Keratinocyte (primary cell): ENCODE data around the gene TRAF1. TPM values are rescaled to one million over a fixed set of nuclear protein-coding genes. Genes with fewer than 3 reads are reported as not detected.

Experiments used
- DNase-seq: peaks from one replicate; pipeline ENCODE4 v3.0.0-alpha.2; 2011; ENCODE audit warnings: low read depth, missing footprints, low spot score
- FAIRE-seq: peaks from 2 replicates; lab custom pipeline; 2011; peaks lifted over from hg19 to GRCh38; lab: Jason Lieb, UNC
- H2AFZ ChIP-seq: 2 replicates; pipeline ENCODE4 v1.6.0; 2012; ENCODE audit warnings: low read length, control low read depth, inconsistent platforms; ENCODE audit not compliant: control insufficient read depth
- H3K27ac ChIP-seq: 2 replicates; pipeline ENCODE4 v1.5.1; 2011; ENCODE audit warnings: low read length; ENCODE audit not compliant: control insufficient read depth, insufficient read depth
- H3K27me3 ChIP-seq: 3 replicates; pipeline ENCODE4 v1.6.0; 2011; ENCODE audit warnings: low read length; ENCODE audit not compliant: control insufficient read depth, insufficient read depth; ENCODE audit errors: extremely low read depth
- H3K36me3 ChIP-seq, 2 experiments: 2 replicates in 1 of 2; 3 replicates in 1 of 2; pipeline ENCODE4 v1.5.1; 2011; ENCODE audit warnings: low read length in 2 of 2, mild to moderate bottlenecking in 1 of 2; ENCODE audit not compliant: control insufficient read depth in 2 of 2, insufficient read depth in 2 of 2; ENCODE audit errors: extremely low read depth in 1 of 2
- H3K4me1 ChIP-seq: 3 replicates; pipeline ENCODE4 v1.5.1; 2011; ENCODE audit warnings: low read length; ENCODE audit not compliant: control insufficient read depth, insufficient read depth; ENCODE audit errors: extremely low read depth
- H3K4me2 ChIP-seq: 3 replicates; pipeline ENCODE4 v1.6.0; 2011; ENCODE audit warnings: low read depth, low read length; ENCODE audit not compliant: control insufficient read depth, insufficient read depth; ENCODE audit errors: extremely low read depth
- H3K4me3 ChIP-seq, 3 experiments: fragments of 200-600 bp in 1 of 3; sonication (generic) in 1 of 3; 2 replicates in 2 of 3; 3 replicates in 1 of 3; pipeline ENCODE4 v1.5.1; 2011 to 2016; ENCODE audit warnings: low read length in 3 of 3, mild to moderate bottlenecking in 3 of 3, control low read depth in 2 of 3, inconsistent platforms in 1 of 3, low read depth in 1 of 3, mixed read lengths in 1 of 3, mixed run types in 1 of 3, moderate library complexity in 1 of 3; ENCODE audit not compliant: control insufficient read depth in 2 of 3, insufficient read depth in 2 of 3; ENCODE audit errors: extremely low read depth in 1 of 3
- H3K79me2 ChIP-seq: 2 replicates; pipeline ENCODE4 v1.6.0; 2012; ENCODE audit warnings: low read length; ENCODE audit not compliant: control insufficient read depth, insufficient read depth
- H3K9ac ChIP-seq: 3 replicates; pipeline ENCODE4 v1.6.0; 2011; ENCODE audit warnings: low read length; ENCODE audit not compliant: control insufficient read depth, insufficient read depth; ENCODE audit errors: extremely low read depth
- H3K9me1 ChIP-seq: 3 replicates; pipeline ENCODE4 v1.6.0; 2011; ENCODE audit warnings: low read length; ENCODE audit not compliant: control insufficient read depth, insufficient read depth; ENCODE audit errors: extremely low read depth
- H3K9me3 ChIP-seq: 2 replicates; pipeline ENCODE4 v1.5.1; 2012; ENCODE audit warnings: low read depth, low read length; ENCODE audit not compliant: control insufficient read depth
- H4K20me1 ChIP-seq: 3 replicates; pipeline ENCODE4 v1.6.0; 2011; ENCODE audit warnings: low read length; ENCODE audit not compliant: control insufficient read depth, insufficient read depth; ENCODE audit errors: extremely low read depth
- EZH2 ChIP-seq: IDR thresholded peaks from one replicate; pipeline ENCODE4 v1.6.1; 2012; ENCODE audit warnings: inconsistent platforms, mild to moderate bottlenecking, low read length, moderate library complexity
- dilution Hi-C: fragments of 300-500 bp; cut with MboI; formaldehyde crosslinking; loops from one replicate; pipeline ENCODE4 v1.7.0; 2020; ENCODE audit warnings: low sequenced_read_pairs; ENCODE audit not compliant: extremely low pct_ligation_motif_present
- polyA plus RNA-seq, 5 experiments: library from polyadenylated mRNA; depleted of rRNA in 3 of 5; stranded (reverse) in 3 of 5; stranded (forward) in 1 of 5; unstranded in 1 of 5; fragments of >200 nt; gene quantifications; 1 replicate in 1 of 5; 2 replicates in 3 of 5; 3 replicates in 1 of 5; pipeline versions ENCODE4 v1.2.1 to v1.2.3, GENCODE V29; 2011 to 2012; ENCODE audit warnings: missing spikeins in 2 of 5, low read depth in 1 of 5, low replicate concordance in 1 of 5
- TF ChIP-seq, protein P1 (sequence below), 3 experiments: IDR thresholded peaks in 1 of 3; conservative IDR thresholded peaks in 1 of 3; optimal IDR thresholded peaks in 1 of 3; 2 replicates in 2 of 3; 3 replicates in 1 of 3; pipeline versions ENCODE3 to v1.5.1; 2011; ENCODE audit warnings: low read length in 3 of 3, mild to moderate bottlenecking in 3 of 3, moderate library complexity in 2 of 3, control low read depth in 1 of 3, inconsistent platforms in 1 of 3; ENCODE audit not compliant: insufficient read depth in 2 of 3; ENCODE audit errors: extremely low read depth in 1 of 3

Gene TRAF1
- polyA plus RNA-seq, 1 donor (not counting 4 experiments of a cell fraction or from before 2014, with no cell fraction given), result 1.2 TPM

DNA sequence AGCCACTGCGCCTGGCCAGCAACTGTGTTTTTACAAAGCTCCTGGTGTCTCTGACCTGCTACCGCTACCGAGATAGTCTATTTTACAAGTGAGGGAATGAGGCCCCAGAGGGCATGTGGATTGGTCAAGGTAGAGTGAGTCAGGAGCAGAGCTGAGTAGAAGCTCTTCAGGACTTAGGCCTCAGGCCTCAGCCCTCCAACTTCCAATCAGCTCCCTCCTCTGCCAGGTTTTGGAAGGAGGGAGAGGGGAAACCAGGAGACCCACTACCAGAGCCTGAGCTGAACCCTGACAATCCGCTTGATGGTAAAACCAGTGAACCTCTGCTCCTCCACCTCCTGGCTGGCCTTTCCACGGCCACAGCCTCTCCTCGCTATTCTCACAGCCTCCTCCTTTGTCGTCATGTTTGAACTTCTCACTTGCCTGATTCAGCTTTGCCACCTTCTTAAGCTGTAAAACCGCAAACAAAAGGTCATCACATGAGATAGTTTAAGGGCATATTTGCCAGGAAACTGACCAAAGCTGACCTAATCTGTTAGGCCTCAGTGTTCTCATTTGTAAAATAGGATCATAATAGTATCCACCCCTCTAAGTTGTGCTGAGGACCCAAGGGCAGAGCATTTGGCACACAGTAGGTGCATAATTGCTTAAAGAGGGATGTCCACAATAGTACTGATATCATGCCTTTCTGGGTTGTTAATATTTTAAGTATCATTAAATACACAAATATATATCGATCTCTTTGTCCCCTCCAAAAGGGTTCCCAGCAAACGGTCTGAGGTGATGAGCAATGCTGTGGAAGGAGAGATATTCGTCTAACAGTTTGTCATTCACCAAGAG, 1.7 kb downstream of the TRAF1 start:
- no peak overlapping the region for H2AFZ ChIP-seq
- H3K4me1 ChIP-seq, result peaks cover 14% of the 10 kb centered on the region
- dilution Hi-C loops, result no loop called here
- H4K20me1 ChIP-seq, result no peaks in the 10 kb centered on the region
- no peak overlapping the region for H3K4me2 ChIP-seq
- H3K27ac ChIP-seq, result no peak overlapping the region
- FAIRE-seq, result no peak
- no peaks in the 10 kb centered on the region for H3K9me3 ChIP-seq
- no peaks in the 10 kb centered on the region for H3K9me1 ChIP-seq
- H3K36me3 ChIP-seq, result no peaks in the 10 kb centered on the region
- H3K27me3 ChIP-seq, result no peaks in the 10 kb centered on the region
- H3K79me2 ChIP-seq, result no peaks in the 10 kb centered on the region
- no peak overlapping the region for H3K9ac ChIP-seq
- no peak overlapping the region for H3K4me3 ChIP-seq
- TF ChIP-seq, protein P1, sequence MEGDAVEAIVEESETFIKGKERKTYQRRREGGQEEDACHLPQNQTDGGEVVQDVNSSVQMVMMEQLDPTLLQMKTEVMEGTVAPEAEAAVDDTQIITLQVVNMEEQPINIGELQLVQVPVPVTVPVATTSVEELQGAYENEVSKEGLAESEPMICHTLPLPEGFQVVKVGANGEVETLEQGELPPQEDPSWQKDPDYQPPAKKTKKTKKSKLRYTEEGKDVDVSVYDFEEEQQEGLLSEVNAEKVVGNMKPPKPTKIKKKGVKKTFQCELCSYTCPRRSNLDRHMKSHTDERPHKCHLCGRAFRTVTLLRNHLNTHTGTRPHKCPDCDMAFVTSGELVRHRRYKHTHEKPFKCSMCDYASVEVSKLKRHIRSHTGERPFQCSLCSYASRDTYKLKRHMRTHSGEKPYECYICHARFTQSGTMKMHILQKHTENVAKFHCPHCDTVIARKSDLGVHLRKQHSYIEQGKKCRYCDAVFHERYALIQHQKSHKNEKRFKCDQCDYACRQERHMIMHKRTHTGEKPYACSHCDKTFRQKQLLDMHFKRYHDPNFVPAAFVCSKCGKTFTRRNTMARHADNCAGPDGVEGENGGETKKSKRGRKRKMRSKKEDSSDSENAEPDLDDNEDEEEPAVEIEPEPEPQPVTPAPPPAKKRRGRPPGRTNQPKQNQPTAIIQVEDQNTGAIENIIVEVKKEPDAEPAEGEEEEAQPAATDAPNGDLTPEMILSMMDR (optimal IDR thresholded peaks at IDR 0.05 in 1 of 3, IDR thresholded peaks at IDR 0.05 in 1 of 3, conservative IDR thresholded peaks at IDR 0.05 in 1 of 3; ENCODE audit: extremely low read depth in 1 of 3, insufficient read depth in 2 of 3, low read length in 3 of 3), result no peak
- no peak for TF ChIP-seq EZH2
- no peak for DNase-seq

DNA sequence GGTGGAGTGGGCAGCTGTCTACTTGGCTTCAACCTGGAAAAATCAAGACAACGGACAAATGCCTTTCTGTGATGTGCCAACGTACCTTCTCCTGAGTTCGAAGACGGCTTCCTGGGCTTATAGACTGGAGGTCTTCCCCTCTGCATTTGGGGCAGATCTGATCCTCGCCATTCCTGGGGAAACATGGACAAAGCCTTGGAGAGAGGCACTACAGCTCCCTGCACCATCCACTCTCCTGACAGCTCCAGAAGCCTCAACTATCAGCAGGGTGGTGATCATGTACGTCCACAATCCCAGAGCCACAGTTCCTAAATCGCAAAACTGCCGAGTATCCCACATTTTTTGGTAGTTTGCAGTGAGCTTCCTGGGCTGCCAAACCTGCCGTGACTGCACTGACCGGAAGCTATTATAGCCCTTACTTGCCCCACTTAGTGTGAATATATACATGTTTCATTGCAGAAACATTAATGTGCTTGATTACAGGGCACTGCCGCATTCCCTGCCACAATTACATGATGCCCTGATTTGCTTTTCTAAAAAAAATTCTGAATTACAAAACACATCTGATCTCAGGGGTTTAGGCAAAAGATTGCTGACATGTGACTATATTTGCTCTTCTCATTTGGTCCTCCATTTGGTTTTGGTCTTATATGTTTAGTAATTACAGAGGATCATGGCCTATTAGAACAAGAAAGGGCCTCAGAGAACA, 2.8 kb downstream of the TRAF1 start:
- FAIRE-seq, result no peak
- TF ChIP-seq EZH2, result no peak
- TF ChIP-seq, protein P1 (optimal IDR thresholded peaks at IDR 0.05 in 1 of 3, IDR thresholded peaks at IDR 0.05 in 1 of 3, conservative IDR thresholded peaks at IDR 0.05 in 1 of 3; ENCODE audit: extremely low read depth in 1 of 3, insufficient read depth in 2 of 3, low read length in 3 of 3), result no peak
- dilution Hi-C loops, result no loop called here
- Histone ChIP-seq H3K27ac (no peak overlapping the region), H3K4me2 (no peak overlapping the region), H3K9me3 (no peaks in the 10 kb centered on the region), H3K36me3 (no peaks in the 10 kb centered on the region), H3K4me3 (no peak overlapping the region), H3K4me1 (peaks cover 9% of the 10 kb centered on the region), H3K9me1 (no peaks in the 10 kb centered on the region), H2AFZ (no peak overlapping the region), H3K27me3 (no peaks in the 10 kb centered on the region), H3K79me2 (no peaks in the 10 kb centered on the region), H3K9ac (no peak overlapping the region), H4K20me1 (no peaks in the 10 kb centered on the region)
- no peak for DNase-seq
